IMR-90 (cell line): ENCODE data around the gene MEOX2. TPM values are rescaled to one million over a fixed set of nuclear protein-coding genes. Genes with fewer than 3 reads are reported as not detected.

Source experiments
- ATAC-seq: fragments of 200-7000 bp; cut with Tn5 transposase; 2 replicates; pipeline ENCODE4 v1.9.1; 2020; ENCODE audit warnings: low read depth, mild to moderate bottlenecking, moderate library complexity
- BruUV-seq: library from RNA; stranded (reverse); fragments of 400-500 nt; replicated peaks from 2 replicates; lab custom pipeline; 2021; lab: Mats Ljungman, UMichigan
- CTCF ChIA-PET: fragments of 300-600 bp; formaldehyde crosslinking; extraction: SDS; loops from one replicate; lab custom pipeline; 2021; ENCODE audit warnings: antibody characterized with exemption; lab: Yijun Ruan, JAX
- POLR2A ChIA-PET: fragments of 300-600 bp; sonication (Branson Sonifier 250); formaldehyde crosslinking; loops from one replicate; lab custom pipeline; 2022; ENCODE audit warnings: antibody characterized with exemption; ENCODE audit not compliant: unreplicated experiment; lab: Charles Lee
- DNase-seq: peaks from one replicate; pipeline ENCODE4 v3.0.0; 2013
- H2AFZ ChIP-seq: replicated peaks from 2 replicates; pipeline ENCODE3; 2013; ENCODE audit warnings: low read length, mild to moderate bottlenecking; ENCODE audit not compliant: poor library complexity
- H2AK5ac ChIP-seq: 2 replicates; pipeline ENCODE4 v1.6.1; 2013; ENCODE audit warnings: low read depth, low read length, inconsistent platforms
- H2AK9ac ChIP-seq: replicated peaks from 2 replicates; pipeline ENCODE3; 2013; ENCODE audit warnings: mild to moderate bottlenecking, low read depth, low read length, moderate library complexity; ENCODE audit not compliant: poor library complexity
- H2BK120ac ChIP-seq: 2 replicates; pipeline ENCODE4 v1.6.1; 2013; ENCODE audit warnings: low read depth, low read length, inconsistent platforms
- H2BK15ac ChIP-seq: 3 replicates; pipeline ENCODE4 v1.6.1; 2013; ENCODE audit warnings: low read depth, low read length, inconsistent platforms
- H2BK20ac ChIP-seq: 2 replicates; pipeline ENCODE4 v1.6.1; 2013; ENCODE audit warnings: low read depth, mild to moderate bottlenecking, inconsistent platforms, low read length, moderate library complexity
- H2BK5ac ChIP-seq: 2 replicates; pipeline ENCODE4 v1.6.1; 2013; ENCODE audit warnings: mild to moderate bottlenecking, low read depth, low read length, inconsistent platforms; ENCODE audit not compliant: poor library complexity, severe bottlenecking
- H3K14ac ChIP-seq: replicated peaks from 2 replicates; pipeline ENCODE4 v1.6.1; 2013; ENCODE audit warnings: low read depth, low read length, inconsistent platforms
- H3K18ac ChIP-seq: 2 replicates; pipeline ENCODE4 v1.6.1; 2013; ENCODE audit warnings: low read depth, low read length, control low read depth
- H3K23ac ChIP-seq: 2 replicates; pipeline ENCODE4 v1.6.1; 2013; ENCODE audit warnings: low read depth, low read length, inconsistent platforms
- H3K27ac ChIP-seq: 2 replicates; pipeline ENCODE4 v1.5.1; 2013; ENCODE audit warnings: mild to moderate bottlenecking, control low read depth, low read length; ENCODE audit not compliant: insufficient read depth
- H3K27me3 ChIP-seq: 2 replicates; pipeline ENCODE4 v1.6.1; 2013; ENCODE audit warnings: low read length; ENCODE audit not compliant: control insufficient read depth, insufficient read depth
- H3K36me3 ChIP-seq: 2 replicates; pipeline ENCODE4 v1.6.1; 2013; ENCODE audit warnings: low read length, mixed read lengths; ENCODE audit not compliant: control insufficient read depth, insufficient read depth
- H3K4ac ChIP-seq: 2 replicates; pipeline ENCODE4 v1.6.1; 2013; ENCODE audit warnings: low read depth, low read length, inconsistent platforms
- H3K4me1 ChIP-seq: 2 replicates; pipeline ENCODE4 v1.6.1; 2013; ENCODE audit warnings: low read length, mixed read lengths; ENCODE audit not compliant: control insufficient read depth, insufficient read depth
- H3K4me2 ChIP-seq: 2 replicates; pipeline ENCODE4 v1.6.1; 2013; ENCODE audit warnings: low read depth, mild to moderate bottlenecking, control low read depth, low read length, moderate library complexity
- H3K4me3 ChIP-seq: 2 replicates; pipeline ENCODE4 v1.5.1; 2013; ENCODE audit warnings: low read depth, mild to moderate bottlenecking, control low read depth, low read length, moderate library complexity; ENCODE audit not compliant: insufficient read depth
- H3K56ac ChIP-seq: 2 replicates; pipeline ENCODE4 v1.6.1; 2013; ENCODE audit warnings: low read length, inconsistent platforms; ENCODE audit not compliant: insufficient read depth; ENCODE audit errors: extremely low read depth
- H3K79me1 ChIP-seq, 2 experiments: 2 replicates each; pipeline ENCODE4 v1.6.1; 2013; ENCODE audit warnings: low read length in 2 of 2, inconsistent platforms in 1 of 2, low read depth in 1 of 2
- H3K9ac ChIP-seq: 2 replicates; pipeline ENCODE4 v1.6.1; 2013; ENCODE audit warnings: low read depth, low read length, control low read depth
- H3K9me1 ChIP-seq: 2 replicates; pipeline ENCODE4 v1.6.1; 2013; ENCODE audit warnings: low read length, inconsistent platforms; ENCODE audit not compliant: insufficient read depth
- H3K9me3 ChIP-seq: 2 replicates; pipeline ENCODE4 v1.6.1; 2013; ENCODE audit warnings: low read length; ENCODE audit not compliant: control insufficient read depth, insufficient read depth
- H4K20me1 ChIP-seq: 2 replicates; pipeline ENCODE4 v1.6.1; 2013; ENCODE audit warnings: low read length, inconsistent platforms; ENCODE audit not compliant: insufficient read depth
- H4K5ac ChIP-seq: 2 replicates; pipeline ENCODE4 v1.6.1; 2013; ENCODE audit warnings: mild to moderate bottlenecking, low read depth, low read length, control low read depth
- H4K8ac ChIP-seq, 2 experiments: 2 replicates each; pipeline ENCODE4 v1.6.1; 2013; ENCODE audit warnings: low read depth in 2 of 2, low read length in 2 of 2, control low read depth in 1 of 2, inconsistent platforms in 1 of 2
- H4K91ac ChIP-seq: 2 replicates; pipeline ENCODE4 v1.6.1; 2013; ENCODE audit warnings: low read depth, low read length, inconsistent platforms; ENCODE audit not compliant: insufficient read depth
- FOS ChIP-seq: fragments of 150-350 bp; IDR thresholded peaks from 2 replicates; pipeline ENCODE4 v1.6.1; 2016; ENCODE audit warnings: low read depth, low read length
- MAFK ChIP-seq: IDR thresholded peaks from 2 replicates; pipeline ENCODE4 v1.6.1; 2012; ENCODE audit warnings: low read depth, low read length, improper control_type of control experiment
- WGBS, 2 experiments: methylation state at CpG; one replicate each; pipeline versions ENCODE4 v1.1.5 to v1.1.7; 2013; ENCODE audit warnings: missing lambda C conversion rate in 2 of 2; ENCODE audit not compliant: insufficient read length in 1 of 2; ENCODE audit errors: extremely low coverage in 2 of 2; 5-methylcytosine and 5-hydroxymethylcytosine counted together
- dilution Hi-C: fragments of 300-500 bp; cut with HindIII; formaldehyde crosslinking; loops from one replicate; pipeline ENCODE4 v1.14.3; 2018; ENCODE audit warnings: low sequenced_read_pairs; ENCODE audit not compliant: unreplicated experiment
- in situ Hi-C: fragments of 300-500 bp; cut with MboI; formaldehyde crosslinking; loops from 3 replicates; pipeline ENCODE4 v1.14.3; 2019; ENCODE audit warnings: low sequenced_read_pairs, inconsistent platforms, mixed read lengths
- intact Hi-C: fragments of 100-400 bp; cut with micrococcal nuclease; formaldehyde crosslinking; loops from 2 replicates; pipeline ENCODE4 v1.10.0; 2022
- polyA plus RNA-seq, 3 experiments: library from polyadenylated mRNA; depleted of rRNA; stranded (reverse); fragments of >200 nt; gene quantifications; 2 replicates each; pipeline ENCODE4 v1.2.3, GENCODE V29; 2012; ENCODE audit warnings: low replicate concordance in 1 of 3
- total RNA-seq: library from RNA; depleted of rRNA; stranded (reverse); fragments of >200 nt; gene quantifications from 2 replicates; pipeline ENCODE4 v1.2.3, GENCODE V29; 2012

Gene MEOX2
- total and polyA plus RNA-seq, 2 of the 4 experiments (the other 2 are of a cell fraction): under 0.01 TPM; not detected in 1

GRCh38 chr7:15709978-15710377 is 23.5 kb upstream of the MEOX2 start:
- CTCF ChIA-PET: no interaction called here
- H2BK20ac ChIP-seq: no peak overlapping the region
- no peaks in the 10 kb centered on the region for H3K9me3 ChIP-seq
- H3K18ac ChIP-seq: no peak overlapping the region
- no peaks in the 10 kb centered on the region for H3K4me1 ChIP-seq
- no peak overlapping the region for H3K4ac ChIP-seq
- H3K27ac ChIP-seq: no peak overlapping the region
- POLR2A ChIA-PET: no interaction called here
- H2BK5ac ChIP-seq: no peak overlapping the region
- H2BK15ac ChIP-seq: no peak overlapping the region
- no peaks in the 10 kb centered on the region for H3K36me3 ChIP-seq
- H3K9me1 ChIP-seq: no peaks in the 10 kb centered on the region
- no peak overlapping the region for H2AK5ac ChIP-seq
- H4K5ac ChIP-seq: no peak overlapping the region
- H3K56ac ChIP-seq: no peak overlapping the region
- H3K23ac ChIP-seq: no peak overlapping the region
- H3K79me1 ChIP-seq: no peaks in the 10 kb centered on the region
- dilution Hi-C loops (no loop called here), in situ Hi-C loops (no loop called here), intact Hi-C loops (loop anchor here (5.0 kb wide), 1 partner anchor 33 kb away; no protein-coding TSS in a partner anchor)
- TF ChIP-seq FOS (no peak), MAFK (no peak)
- BruUV-seq: no TSS peak
- no peak overlapping the region for H2BK120ac ChIP-seq
- no peak overlapping the region for H3K14ac ChIP-seq
- H3K4me2 ChIP-seq: no peak overlapping the region
- no peaks in the 10 kb centered on the region for H3K27me3 ChIP-seq
- H4K20me1 ChIP-seq: no peaks in the 10 kb centered on the region
- 100% methylated on average over 1 of the region's 3 CpGs; no CpG with 5 or more reads in 1 of the 2 experiments for WGBS, 2 experiments
- DNase-seq (no peak), ATAC-seq (no peak)
- H3K9ac ChIP-seq: no peak overlapping the region
- H2AK9ac ChIP-seq: no peak overlapping the region
- H4K91ac ChIP-seq: no peak overlapping the region
- no peak overlapping the region for H4K8ac ChIP-seq
- H2AFZ ChIP-seq: no peak overlapping the region
- no peak overlapping the region for H3K4me3 ChIP-seq
